PFSK-1 (cell line): ENCODE results near the gene SUFU.

Experiments
- FOXP2 ChIP-seq: optimal IDR thresholded peaks from 2 replicates; pipeline ENCODE3; 2011; ENCODE audit warnings: borderline replicate concordance, control low read depth, inconsistent platforms; ENCODE audit not compliant: insufficient read depth; ENCODE audit errors: extremely low read length, extremely low read depth
- POLR2AphosphoS5 ChIP-seq: IDR thresholded peaks from 2 replicates; pipeline ENCODE4 v1.6.1; 2012; ENCODE audit warnings: low read depth, mild to moderate bottlenecking, control low read depth, low read length, moderate library complexity
- SIN3A ChIP-seq: IDR thresholded peaks from 2 replicates; pipeline ENCODE4 v1.6.1; 2012; ENCODE audit warnings: mild to moderate bottlenecking, low read length, moderate library complexity, borderline replicate concordance; ENCODE audit not compliant: insufficient read depth
- TAF1 ChIP-seq: IDR thresholded peaks from 2 replicates; pipeline ENCODE4 v1.6.1; 2012; ENCODE audit warnings: low read length, control low read depth, borderline replicate concordance; ENCODE audit not compliant: insufficient read depth
- TF ChIP-seq, protein P1 (sequence below), 2 experiments: IDR thresholded peaks; 2 replicates each; pipeline versions ENCODE4 v1.6.1 to v1.8.0; 2011 to 2012; ENCODE audit warnings: low read depth in 2 of 2, low read length in 2 of 2, control low read depth in 1 of 2, inconsistent platforms in 1 of 2, mild to moderate bottlenecking in 1 of 2, moderate library complexity in 1 of 2; ENCODE audit not compliant: insufficient read depth in 1 of 2

SUFU gene

DNA sequence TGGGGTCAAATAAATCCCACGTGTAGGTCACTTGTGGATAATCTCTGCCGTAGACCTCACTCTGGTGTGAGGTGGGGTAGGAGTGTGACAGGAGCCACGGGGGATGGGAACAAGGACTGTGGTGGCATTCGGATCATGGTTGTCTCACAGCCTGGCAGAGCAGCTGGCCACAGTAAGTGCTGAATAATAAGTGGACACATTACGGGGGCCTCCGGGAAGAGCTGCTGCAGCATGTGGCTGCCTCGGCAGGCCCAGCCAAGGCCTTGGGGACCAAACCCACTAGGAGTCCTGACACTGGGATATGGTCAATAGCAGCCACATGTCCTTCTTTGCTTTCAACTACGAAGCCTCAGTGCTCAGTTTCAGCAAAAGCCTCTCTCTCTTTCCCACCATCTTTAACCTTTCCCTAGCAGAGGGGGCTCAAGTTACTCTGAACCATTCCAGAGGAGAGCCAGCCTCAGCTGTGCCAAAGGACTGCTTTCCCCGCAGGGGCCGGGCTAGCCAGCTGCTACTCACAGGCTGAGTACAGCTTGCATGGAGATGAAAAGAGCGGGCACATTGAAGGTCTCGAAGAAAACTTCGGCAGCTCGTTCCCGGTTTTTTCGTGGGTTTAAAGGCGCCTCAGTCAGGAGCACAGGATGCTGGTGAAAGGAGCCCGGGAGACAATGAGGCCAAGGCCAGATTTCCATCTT, 18.5 kb upstream of the SUFU start:
- TF ChIP-seq POLR2AphosphoS5 (no peak), SIN3A (no peak), FOXP2 (no peak), TAF1 (no peak)
- TF ChIP-seq, protein P1, sequence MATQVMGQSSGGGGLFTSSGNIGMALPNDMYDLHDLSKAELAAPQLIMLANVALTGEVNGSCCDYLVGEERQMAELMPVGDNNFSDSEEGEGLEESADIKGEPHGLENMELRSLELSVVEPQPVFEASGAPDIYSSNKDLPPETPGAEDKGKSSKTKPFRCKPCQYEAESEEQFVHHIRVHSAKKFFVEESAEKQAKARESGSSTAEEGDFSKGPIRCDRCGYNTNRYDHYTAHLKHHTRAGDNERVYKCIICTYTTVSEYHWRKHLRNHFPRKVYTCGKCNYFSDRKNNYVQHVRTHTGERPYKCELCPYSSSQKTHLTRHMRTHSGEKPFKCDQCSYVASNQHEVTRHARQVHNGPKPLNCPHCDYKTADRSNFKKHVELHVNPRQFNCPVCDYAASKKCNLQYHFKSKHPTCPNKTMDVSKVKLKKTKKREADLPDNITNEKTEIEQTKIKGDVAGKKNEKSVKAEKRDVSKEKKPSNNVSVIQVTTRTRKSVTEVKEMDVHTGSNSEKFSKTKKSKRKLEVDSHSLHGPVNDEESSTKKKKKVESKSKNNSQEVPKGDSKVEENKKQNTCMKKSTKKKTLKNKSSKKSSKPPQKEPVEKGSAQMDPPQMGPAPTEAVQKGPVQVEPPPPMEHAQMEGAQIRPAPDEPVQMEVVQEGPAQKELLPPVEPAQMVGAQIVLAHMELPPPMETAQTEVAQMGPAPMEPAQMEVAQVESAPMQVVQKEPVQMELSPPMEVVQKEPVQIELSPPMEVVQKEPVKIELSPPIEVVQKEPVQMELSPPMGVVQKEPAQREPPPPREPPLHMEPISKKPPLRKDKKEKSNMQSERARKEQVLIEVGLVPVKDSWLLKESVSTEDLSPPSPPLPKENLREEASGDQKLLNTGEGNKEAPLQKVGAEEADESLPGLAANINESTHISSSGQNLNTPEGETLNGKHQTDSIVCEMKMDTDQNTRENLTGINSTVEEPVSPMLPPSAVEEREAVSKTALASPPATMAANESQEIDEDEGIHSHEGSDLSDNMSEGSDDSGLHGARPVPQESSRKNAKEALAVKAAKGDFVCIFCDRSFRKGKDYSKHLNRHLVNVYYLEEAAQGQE (IDR thresholded peaks at IDR 0.05; ENCODE audit: insufficient read depth in 1 of 2, low read depth in 2 of 2, low read length in 2 of 2) = no peak

DNA sequence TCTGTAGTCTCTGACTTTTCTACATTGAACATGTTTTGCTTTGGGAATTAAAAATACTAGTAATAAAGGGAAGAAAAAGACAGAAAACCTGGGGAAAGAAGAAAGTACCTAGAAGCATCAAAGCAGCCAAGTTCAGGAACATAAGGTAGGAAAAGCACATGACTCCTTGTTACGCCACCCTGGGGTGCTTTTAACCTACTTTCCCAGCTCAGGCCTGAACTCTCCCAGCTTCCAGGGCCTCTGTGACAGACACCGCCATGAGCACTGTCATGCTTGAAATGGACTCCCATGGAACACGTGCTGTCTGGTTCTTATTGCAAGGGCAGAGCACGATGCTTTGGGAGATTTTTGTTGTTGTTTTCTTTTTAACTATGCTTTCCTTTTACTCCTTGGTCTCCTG, 12.6 kb upstream of the SUFU start:
- no peak for TF ChIP-seq SIN3A
- TF ChIP-seq, protein P1 (IDR thresholded peaks at IDR 0.05; ENCODE audit: insufficient read depth in 1 of 2, low read depth in 2 of 2, low read length in 2 of 2) = no peak
- no peak for TF ChIP-seq TAF1
- no peak for TF ChIP-seq FOXP2
- no peak for TF ChIP-seq POLR2AphosphoS5

DNA sequence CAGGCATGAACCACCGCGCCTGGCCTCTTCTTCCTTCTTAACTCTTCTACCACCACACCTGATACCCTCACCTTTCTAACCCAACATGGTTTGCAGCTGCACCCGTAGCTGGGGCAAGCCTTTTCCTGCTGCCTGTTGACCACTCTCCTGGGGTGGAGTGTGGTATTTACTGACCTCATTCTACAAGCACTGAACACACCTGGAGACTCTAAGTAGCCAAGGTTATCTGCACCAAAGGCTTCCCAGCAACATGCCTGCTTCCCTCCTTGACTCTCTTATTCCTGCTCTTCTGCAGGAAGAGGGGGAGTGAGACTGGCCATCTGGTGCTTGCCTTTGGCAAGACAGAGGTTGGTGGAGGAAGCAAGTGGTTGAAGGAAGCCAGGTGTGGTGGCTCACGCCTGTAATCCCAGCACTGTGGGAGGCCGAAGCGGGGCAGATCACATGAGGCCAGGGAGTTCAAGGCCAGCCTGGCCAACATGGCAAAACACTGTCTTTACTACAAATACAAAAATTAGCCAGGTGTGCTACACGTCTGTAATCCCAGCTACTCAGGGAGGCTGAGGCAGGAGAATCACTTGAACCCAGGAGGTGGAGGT, 11.3 kb upstream of the SUFU start:
- TF ChIP-seq TAF1 (no peak), POLR2AphosphoS5 (no peak)
- TF ChIP-seq, protein P1 (IDR thresholded peaks at IDR 0.05; ENCODE audit: insufficient read depth in 1 of 2, low read depth in 2 of 2, low read length in 2 of 2) = no peak

DNA sequence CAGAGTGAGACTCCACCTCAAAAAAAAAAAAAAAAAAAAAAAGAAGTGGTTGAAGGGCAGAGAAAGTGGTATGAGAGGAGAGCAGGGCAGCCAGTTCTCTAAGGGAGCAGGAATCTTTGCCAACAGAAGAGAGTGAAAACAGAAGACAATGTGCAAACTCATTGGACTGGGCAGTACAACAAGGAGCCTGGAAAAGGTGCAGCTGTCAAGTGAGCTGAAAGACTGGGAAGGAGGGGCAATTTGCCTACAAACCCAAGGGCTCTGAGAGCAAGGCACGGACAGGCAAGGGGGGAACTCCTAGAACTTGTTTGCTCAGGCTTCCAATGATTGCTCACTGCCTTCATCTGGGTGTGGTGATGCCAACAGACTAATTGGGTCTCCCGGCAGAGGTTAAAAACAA, 10.8 kb upstream of the SUFU start:
- TF ChIP-seq POLR2AphosphoS5 (no peak), TAF1 (no peak), FOXP2 (no peak)
- TF ChIP-seq, protein P1 (IDR thresholded peaks at IDR 0.05; ENCODE audit: insufficient read depth in 1 of 2, low read depth in 2 of 2, low read length in 2 of 2) = no peak

DNA sequence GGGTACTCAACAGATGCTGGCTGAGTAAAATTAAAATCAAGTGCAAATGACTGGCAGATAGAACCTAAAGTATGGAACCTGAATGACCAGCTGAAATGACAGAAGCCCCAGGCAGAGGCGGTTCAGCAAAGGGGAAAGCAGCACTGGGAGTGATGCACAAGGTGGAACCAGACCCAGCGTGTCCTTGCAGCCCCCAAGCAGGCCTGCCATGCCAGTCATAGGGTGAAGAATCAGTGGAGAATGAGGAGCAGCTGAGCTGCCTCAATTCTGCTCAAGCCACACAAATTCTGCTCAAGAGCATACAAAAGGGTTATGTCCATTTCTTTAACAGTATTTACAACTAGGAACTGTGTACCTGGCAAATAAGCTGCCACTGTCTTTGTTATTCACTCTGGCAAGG, 10.0 kb upstream of the SUFU start:
- TF ChIP-seq FOXP2 (no peak), SIN3A (no peak), TAF1 (no peak), POLR2AphosphoS5 (no peak)
- TF ChIP-seq, protein P1 (IDR thresholded peaks at IDR 0.05; ENCODE audit: insufficient read depth in 1 of 2, low read depth in 2 of 2, low read length in 2 of 2) = no peak
